ENCODE results near the gene BTBD16. TPM values are rescaled to one million over a fixed set of nuclear protein-coding genes. Genes with fewer than 3 reads are reported as not detected.

BTBD16 gene
- total RNA-seq, 1 experiment from 2014 or later = not detected

DNA sequence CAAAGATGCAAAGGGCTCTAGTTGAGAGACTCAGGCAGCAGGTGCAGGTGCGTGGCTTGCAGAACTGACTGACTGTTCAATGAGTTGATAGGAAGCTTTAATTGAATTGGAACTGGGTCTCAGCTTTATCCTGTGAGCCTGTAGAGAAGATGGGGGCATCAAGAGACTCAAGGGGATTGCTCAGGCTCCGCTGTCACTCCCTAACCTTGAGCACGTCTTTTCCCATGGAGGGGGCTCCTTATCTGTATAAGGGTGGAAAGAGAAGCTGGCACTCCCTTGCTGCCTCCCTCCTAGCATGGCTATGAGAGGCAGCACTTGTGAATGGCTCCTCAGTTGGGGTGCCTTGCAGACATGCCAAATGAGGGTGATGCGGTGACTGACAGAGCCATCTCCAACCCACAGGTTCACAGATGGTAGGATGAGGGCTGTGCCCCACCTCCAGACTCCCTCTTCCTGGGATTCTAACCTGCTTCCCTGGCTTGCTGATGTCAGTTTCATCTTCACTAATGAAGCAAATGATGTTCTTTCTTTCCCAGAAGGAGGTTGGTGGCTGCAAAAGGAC is 91.0 kb downstream of the BTBD16 start:
- Histone ChIP-seq H4K5ac (ENCODE audit: insufficient read length, low read depth, low read length) (no peak overlapping the region), H4K91ac (ENCODE audit: insufficient read length, low read depth, low read length) (no peak overlapping the region), H3K79me2 (ENCODE audit: insufficient read depth, low read length) (no peaks in the 10 kb centered on the region), H2AK5ac (ENCODE audit: insufficient read length, low read length) (no peak overlapping the region), H3K27me3 (ENCODE audit: insufficient read depth, low read length) (no peaks in the 10 kb centered on the region), H2BK15ac (ENCODE audit: low read depth, low read length) (no peak overlapping the region), H3K9me3 (ENCODE audit: control insufficient read depth, low read depth, low read length) (no peaks in the 10 kb centered on the region), H3K9ac (ENCODE audit: extremely low read depth, insufficient read length, low read length) (no peak overlapping the region), H2BK5ac (ENCODE audit: insufficient read length, low read length) (no peak overlapping the region), H3K27ac (ENCODE audit: insufficient read length, low read depth, low read length) (no peak overlapping the region), H3K23me2 (ENCODE audit: insufficient read length, low read depth, low read length, poor library complexity, severe bottlenecking) (no peaks in the 10 kb centered on the region), H3K4me1 (ENCODE audit: insufficient read depth, low read length) (no peaks in the 10 kb centered on the region), H3K56ac (ENCODE audit: insufficient read length, low read depth, low read length) (no peak overlapping the region), H3K23ac (ENCODE audit: insufficient read length, low read depth, low read length) (no peak overlapping the region), H4K8ac (replicated peaks; ENCODE audit: insufficient read length, low read depth, low read length) (no peak overlapping the region), H2BK120ac (ENCODE audit: low read depth, low read length, poor library complexity, severe bottlenecking) (no peak overlapping the region), H2BK12ac (ENCODE audit: insufficient read length, low read depth, low read length) (no peak overlapping the region), H3K4ac (ENCODE audit: low read depth, low read length) (no peak overlapping the region), H2AFZ (ENCODE audit: low read length) (no peak overlapping the region), H2BK20ac (ENCODE audit: low read depth, low read length, poor library complexity, severe bottlenecking) (no peak overlapping the region), H3K14ac (ENCODE audit: insufficient read depth, low read length) (no peak overlapping the region), H4K20me1 (ENCODE audit: control insufficient read depth, insufficient read depth, insufficient read length) (no peaks in the 10 kb centered on the region), H3K4me2 (ENCODE audit: insufficient read depth, insufficient read length, low read length) (no peak overlapping the region), H3K79me1 (ENCODE audit: insufficient read depth, low read depth, low read length, poor library complexity, severe bottlenecking) (no peaks in the 10 kb centered on the region), H3K18ac (ENCODE audit: insufficient read length, low read depth, low read length) (no peak overlapping the region), H3T11ph (ENCODE audit: low read length) (no peak overlapping the region)
- Mint-ChIP-seq H3K27me3 (ENCODE audit: low read depth) (peaks cover 2% of the 10 kb centered on the region), H3K4me1 (peaks cover 9 to 11% of the 10 kb centered on the region in 2 experiments), H3K36me3 (ENCODE audit: insufficient read depth in 1 of 3, low read depth in 3 of 3) (peaks cover under 1 to 18% (median 2%) of the 10 kb centered on the region in 3 experiments; a peak in 4 of 7 replicates), H3K4me3 (no peak overlapping the region), H3K9me3 (peaks cover 17 to 20% of the 10 kb centered on the region in 2 experiments), H3K27ac (no peak overlapping the region)
- no CpG with 5 or more reads among the region's 4 CpGs for WGBS (ENCODE audit: extremely low coverage, insufficient read length, low lambda C conversion rate)
- no peak for DNase-seq
- TF ChIP-seq CTCF (conservative IDR thresholded peaks at IDR 0.05) = no peak
